Naive B cell (primary cell): ENCODE data around the gene PAIP1. TPM values are rescaled to one million over a fixed set of nuclear protein-coding genes. Genes with fewer than 3 reads are reported as not detected.
A peak's percentile ranks its signal among the peaks of the same experiment; 100 is the strongest.
"Not testable (repeated sequence)": the region's sequence is repeated elsewhere in the genome, so short reads cannot be mapped to it uniquely, and the experiment has no call there.

Experiments used
- ATAC-seq, 2 donors: fragments of 150-1000 bp; cut with Tn5 transposase; 2 replicates each; pipeline ENCODE4 v1.10.0; 2021; ENCODE audit warnings: low read depth in 2 of 2, mild to moderate bottlenecking in 2 of 2, moderate library complexity in 2 of 2
- DNase-seq: peaks from one replicate; pipeline ENCODE4 v3.0.0; 2022
- H3K27ac Mint-ChIP-seq, 6 donors: one replicate each; pipeline ENCODE4 v1.8.0; 2020 to 2022; ENCODE audit warnings: mild to moderate bottlenecking in 6 of 6, mixed read lengths in 6 of 6, moderate library complexity in 5 of 6, inconsistent platforms in 2 of 6
- H3K27me3 Mint-ChIP-seq, 3 donors: one replicate each; pipeline ENCODE4 v1.8.0; 2021 to 2022; ENCODE audit warnings: mixed read lengths in 3 of 3, mild to moderate bottlenecking in 1 of 3
- H3K36me3 Mint-ChIP-seq, 2 donors: one replicate each; pipeline ENCODE4 v1.8.0; 2020 to 2022; ENCODE audit warnings: mixed read lengths in 2 of 2, inconsistent platforms in 1 of 2, mild to moderate bottlenecking in 1 of 2
- H3K4me1 Mint-ChIP-seq, 3 donors: one replicate each; pipeline ENCODE4 v1.8.0; 2020 to 2022; ENCODE audit warnings: mixed read lengths in 3 of 3, inconsistent platforms in 1 of 3, mild to moderate bottlenecking in 1 of 3, moderate library complexity in 1 of 3
- H3K4me3 Mint-ChIP-seq, 8 donors: one replicate each; pipeline ENCODE4 v1.8.0; 2020 to 2022; ENCODE audit warnings: mild to moderate bottlenecking in 8 of 8, mixed read lengths in 8 of 8, moderate library complexity in 8 of 8, inconsistent platforms in 2 of 8
- H3K9me3 Mint-ChIP-seq, 7 donors: one replicate each; pipeline ENCODE4 v1.8.0; 2020 to 2022; ENCODE audit warnings: mixed read lengths in 7 of 7, mild to moderate bottlenecking in 5 of 7, inconsistent platforms in 2 of 7, moderate library complexity in 1 of 7
- polyA plus RNA-seq, 6 donors: library from polyadenylated mRNA; unstranded; fragments of 300-500 nt; fragmentation: Illumina TruSeq; gene quantifications; one replicate each; pipeline ENCODE4 v1.2.3, GENCODE V29; 2021; ENCODE audit warnings: low read depth in 6 of 6

Gene PAIP1
- polyA plus RNA-seq, 6 donors from 2014 or later: 42.2 to 73.4 (median 50.0) TPM

GRCh38 chr5:43584166-43584699, 27.4 kb upstream of the PAIP1 start:
- DNase-seq: no peak
- Mint-ChIP-seq H3K27ac (no peak overlapping the region), H3K36me3 (peaks cover 8 to 14% of the 10 kb centered on the region in 2 donors), H3K4me1 (no peaks in the 10 kb centered on the region), H3K4me3 (peak overlapping the region in 1 of 8 donors; percentile 53), H3K9me3 (no peaks in the 10 kb centered on the region), H3K27me3 (no peaks in the 10 kb centered on the region)
- ATAC-seq: no peak

GRCh38 chr5:43583724-43584123, 26.8 kb upstream of the PAIP1 start:
- peaks cover 8 to 14% of the 10 kb centered on the region in 2 donors for H3K36me3 Mint-ChIP-seq
- peak overlapping the region in 1 of 6 donors; percentile 10 for H3K27ac Mint-ChIP-seq
- H3K27me3 Mint-ChIP-seq: no peaks in the 10 kb centered on the region
- no peak for ATAC-seq
- no peak for DNase-seq
- no peak overlapping the region for H3K4me3 Mint-ChIP-seq
- H3K4me1 Mint-ChIP-seq: no peaks in the 10 kb centered on the region
- H3K9me3 Mint-ChIP-seq: no peaks in the 10 kb centered on the region

GRCh38 chr5:43582082-43583005, 25.5 kb upstream of the PAIP1 start:
- ATAC-seq (no peak), DNase-seq (no peak)
- Mint-ChIP-seq H3K9me3 (no peaks in the 10 kb centered on the region), H3K27me3 (no peaks in the 10 kb centered on the region), H3K27ac (peak overlapping the region in 1 of 6 donors; percentile 56), H3K4me1 (no peaks in the 10 kb centered on the region), H3K4me3 (no peak overlapping the region), H3K36me3 (peaks cover 8 to 14% of the 10 kb centered on the region in 2 donors)

GRCh38 chr5:43581398-43581797, 24.5 kb upstream of the PAIP1 start:
- no peaks in the 10 kb centered on the region for H3K27me3 Mint-ChIP-seq
- H3K4me1 Mint-ChIP-seq: no peaks in the 10 kb centered on the region
- no peak overlapping the region for H3K4me3 Mint-ChIP-seq
- H3K27ac Mint-ChIP-seq: peak overlapping the region in 1 of 6 donors; percentile 59
- ATAC-seq: no peak
- DNase-seq: no peak
- no peaks in the 10 kb centered on the region for H3K9me3 Mint-ChIP-seq
- peaks cover 8 to 9% of the 10 kb centered on the region in 2 donors for H3K36me3 Mint-ChIP-seq

GRCh38 chr5:43580402-43581210, 23.7 kb upstream of the PAIP1 start:
- H3K36me3 Mint-ChIP-seq: peaks cover 9 to 11% of the 10 kb centered on the region in 2 donors
- not testable (repeated sequence) for H3K27ac Mint-ChIP-seq, H3K4me1 Mint-ChIP-seq, H3K4me3 Mint-ChIP-seq, ATAC-seq, H3K9me3 Mint-ChIP-seq, H3K27me3 Mint-ChIP-seq, DNase-seq

- ATAC-seq: no peak
- Mint-ChIP-seq H3K9me3 (no peaks in the 10 kb centered on the region), H3K36me3 (peaks cover 5 to 9% of the 10 kb centered on the region in 2 donors), H3K4me1 (no peaks in the 10 kb centered on the region), H3K4me3 (no peak overlapping the region), H3K27ac (no peak overlapping the region), H3K27me3 (no peaks in the 10 kb centered on the region)
- no peak for DNase-seq
Measured at GRCh38 chr5:43573058-43573457, 16.2 kb upstream of the PAIP1 start.

GRCh38 chr5:43572357-43572756, 15.5 kb upstream of the PAIP1 start:
- Mint-ChIP-seq H3K4me3 (no peak overlapping the region), H3K27ac (no peak overlapping the region), H3K27me3 (no peaks in the 10 kb centered on the region), H3K4me1 (no peaks in the 10 kb centered on the region), H3K9me3 (no peaks in the 10 kb centered on the region), H3K36me3 (peaks cover 5 to 9% of the 10 kb centered on the region in 2 donors)
- no peak for DNase-seq
- no peak for ATAC-seq

- ATAC-seq (no peak), DNase-seq (no peak)
- no peaks in the 10 kb centered on the region for H3K9me3 Mint-ChIP-seq
- no peaks in the 10 kb centered on the region for H3K27me3 Mint-ChIP-seq
- H3K4me1 Mint-ChIP-seq: no peaks in the 10 kb centered on the region
- H3K27ac Mint-ChIP-seq: no peak overlapping the region
- H3K36me3 Mint-ChIP-seq: peaks cover 5 to 9% of the 10 kb centered on the region in 2 donors
- H3K4me3 Mint-ChIP-seq: no peak overlapping the region
Measured at GRCh38 chr5:43571237-43571636, 14.4 kb upstream of the PAIP1 start.

- peaks cover 5 to 6% of the 10 kb centered on the region in 2 donors for H3K36me3 Mint-ChIP-seq
- DNase-seq (no peak), ATAC-seq (no peak)
- H3K27ac Mint-ChIP-seq: no peak overlapping the region
- H3K4me1 Mint-ChIP-seq: no peaks in the 10 kb centered on the region
- no peak overlapping the region for H3K4me3 Mint-ChIP-seq
- no peaks in the 10 kb centered on the region for H3K9me3 Mint-ChIP-seq
- no peaks in the 10 kb centered on the region for H3K27me3 Mint-ChIP-seq
Measured at GRCh38 chr5:43570450-43571158, 13.7 kb upstream of the PAIP1 start.

- Mint-ChIP-seq H3K36me3 (no peaks in the 10 kb centered on the region), H3K4me1 (no peaks in the 10 kb centered on the region), H3K4me3 (no peak overlapping the region), H3K9me3 (no peaks in the 10 kb centered on the region), H3K27me3 (no peaks in the 10 kb centered on the region), H3K27ac (no peak overlapping the region)
- DNase-seq (no peak), ATAC-seq (no peak)
Measured at GRCh38 chr5:43569236-43569746, 12.4 kb upstream of the PAIP1 start.

- H3K4me3 Mint-ChIP-seq: no peak overlapping the region
- peak overlapping the region in 1 of 6 donors; percentile 49 for H3K27ac Mint-ChIP-seq
- no peaks in the 10 kb centered on the region for H3K4me1 Mint-ChIP-seq
- H3K9me3 Mint-ChIP-seq: no peaks in the 10 kb centered on the region
- ATAC-seq: no peak
- no peaks in the 10 kb centered on the region for H3K27me3 Mint-ChIP-seq
- no peaks in the 10 kb centered on the region for H3K36me3 Mint-ChIP-seq
- DNase-seq: no peak
Measured at GRCh38 chr5:43567967-43568366, 11.1 kb upstream of the PAIP1 start.

GRCh38 chr5:43565043-43565442, 8.2 kb upstream of the PAIP1 start:
- H3K4me3 Mint-ChIP-seq: no peak overlapping the region
- H3K36me3 Mint-ChIP-seq: no peaks in the 10 kb centered on the region
- ATAC-seq: no peak
- no peaks in the 10 kb centered on the region for H3K27me3 Mint-ChIP-seq
- DNase-seq: no peak
- H3K27ac Mint-ChIP-seq: no peak overlapping the region
- H3K4me1 Mint-ChIP-seq: no peaks in the 10 kb centered on the region
- H3K9me3 Mint-ChIP-seq: peaks cover 0 to 1% (median 0%) of the 10 kb centered on the region in 7 donors

GRCh38 chr5:43564289-43564850, 7.5 kb upstream of the PAIP1 start:
- Mint-ChIP-seq H3K27me3 (no peaks in the 10 kb centered on the region), H3K4me3 (no peak overlapping the region), H3K27ac (no peak overlapping the region), H3K9me3 (peaks cover 0 to 1% (median 0%) of the 10 kb centered on the region in 7 donors), H3K36me3 (no peaks in the 10 kb centered on the region), H3K4me1 (no peaks in the 10 kb centered on the region)
- no peak for ATAC-seq
- DNase-seq: no peak
